ENCODE data around the gene LIX1.

DNA sequence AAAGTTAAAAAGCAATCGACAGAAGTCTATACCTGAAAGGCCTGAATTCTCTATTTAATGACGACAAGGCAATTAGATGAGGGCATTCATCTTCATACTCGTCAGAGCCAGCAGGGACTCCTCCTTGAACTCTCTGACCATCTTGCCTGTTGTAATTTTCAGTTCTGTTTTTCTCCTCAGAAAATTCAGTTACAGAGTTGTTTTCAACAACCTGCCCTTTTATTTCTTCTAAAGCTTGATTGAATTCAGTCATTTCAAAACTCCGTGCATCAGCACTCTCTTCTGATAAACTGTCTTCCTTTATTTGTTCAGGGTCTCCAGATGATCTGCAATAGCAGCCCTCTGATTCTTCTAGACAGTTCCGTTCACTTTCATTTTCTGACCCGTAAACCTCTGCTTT lies 25.0 kb upstream of the LIX1 start:
- TF ChIP-seq, protein P1, sequence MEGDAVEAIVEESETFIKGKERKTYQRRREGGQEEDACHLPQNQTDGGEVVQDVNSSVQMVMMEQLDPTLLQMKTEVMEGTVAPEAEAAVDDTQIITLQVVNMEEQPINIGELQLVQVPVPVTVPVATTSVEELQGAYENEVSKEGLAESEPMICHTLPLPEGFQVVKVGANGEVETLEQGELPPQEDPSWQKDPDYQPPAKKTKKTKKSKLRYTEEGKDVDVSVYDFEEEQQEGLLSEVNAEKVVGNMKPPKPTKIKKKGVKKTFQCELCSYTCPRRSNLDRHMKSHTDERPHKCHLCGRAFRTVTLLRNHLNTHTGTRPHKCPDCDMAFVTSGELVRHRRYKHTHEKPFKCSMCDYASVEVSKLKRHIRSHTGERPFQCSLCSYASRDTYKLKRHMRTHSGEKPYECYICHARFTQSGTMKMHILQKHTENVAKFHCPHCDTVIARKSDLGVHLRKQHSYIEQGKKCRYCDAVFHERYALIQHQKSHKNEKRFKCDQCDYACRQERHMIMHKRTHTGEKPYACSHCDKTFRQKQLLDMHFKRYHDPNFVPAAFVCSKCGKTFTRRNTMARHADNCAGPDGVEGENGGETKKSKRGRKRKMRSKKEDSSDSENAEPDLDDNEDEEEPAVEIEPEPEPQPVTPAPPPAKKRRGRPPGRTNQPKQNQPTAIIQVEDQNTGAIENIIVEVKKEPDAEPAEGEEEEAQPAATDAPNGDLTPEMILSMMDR (IDR thresholded peaks at IDR 0.05): no peak
- no peak for TF ChIP-seq POLR2A (IDR thresholded peaks at IDR 0.05)

All from adrenal gland (tissue), 5 donors.